Osteoblast (primary cell): Measurements from ENCODE around the gene MRAP2. TPM values are rescaled to one million over a fixed set of nuclear protein-coding genes. Genes with fewer than 3 reads are reported as not detected.
"Not testable (repeated sequence)": the region's sequence is repeated elsewhere in the genome, so short reads cannot be mapped to it uniquely, and the experiment has no call there.

Source experiments
- DNase-seq: peaks from one replicate; pipeline ENCODE4 v3.0.0; 2011; ENCODE audit warnings: low spot score, mixed read lengths; ENCODE audit not compliant: insufficient read length; ENCODE audit errors: missing footprints
- H2AFZ ChIP-seq: 2 replicates; pipeline ENCODE4 v1.6.0; 2011; ENCODE audit warnings: mild to moderate bottlenecking, low read length
- H3K27ac ChIP-seq: 2 replicates; pipeline ENCODE4 v1.5.1; 2011; ENCODE audit warnings: mild to moderate bottlenecking, low read depth, low read length, moderate library complexity
- H3K27me3 ChIP-seq: 2 replicates; pipeline ENCODE4 v1.6.0; 2012; ENCODE audit warnings: mild to moderate bottlenecking, control low read depth, inconsistent platforms, low read length, moderate library complexity; ENCODE audit not compliant: insufficient read depth
- H3K36me3 ChIP-seq: 2 replicates; pipeline ENCODE4 v1.5.1; 2011; ENCODE audit warnings: mild to moderate bottlenecking, low read length, control low read depth, moderate library complexity; ENCODE audit not compliant: insufficient read depth
- H3K4me1 ChIP-seq: 2 replicates; pipeline ENCODE4 v1.5.1; 2011; ENCODE audit warnings: mild to moderate bottlenecking, low read length, control low read depth, moderate library complexity; ENCODE audit not compliant: insufficient read depth
- H3K4me2 ChIP-seq: 2 replicates; pipeline ENCODE4 v1.6.0; 2011; ENCODE audit warnings: mild to moderate bottlenecking, low read length; ENCODE audit not compliant: insufficient read depth
- H3K4me3 ChIP-seq: fragments of 200-600 bp; sonication (generic); 3 replicates; pipeline ENCODE4 v1.5.1; 2012; ENCODE audit warnings: mild to moderate bottlenecking, low read length, inconsistent platforms; ENCODE audit not compliant: insufficient read depth
- H3K79me2 ChIP-seq: 2 replicates; pipeline ENCODE4 v1.6.0; 2012; ENCODE audit warnings: mild to moderate bottlenecking, low read length, control low read depth, inconsistent platforms; ENCODE audit not compliant: insufficient read depth
- H3K9me3 ChIP-seq: 2 replicates; pipeline ENCODE4 v1.5.1; 2011; ENCODE audit warnings: low read depth, low read length, control low read depth
- H4K20me1 ChIP-seq: 2 replicates; pipeline ENCODE4 v1.6.0; 2012; ENCODE audit warnings: mild to moderate bottlenecking, low read length, control low read depth; ENCODE audit not compliant: insufficient read depth
- CTCF ChIP-seq: IDR thresholded peaks from 2 replicates; pipeline ENCODE4 v1.5.1; 2011; ENCODE audit warnings: mild to moderate bottlenecking, low read depth, low read length, moderate library complexity; ENCODE audit errors: extremely low read depth
- total RNA-seq: library from RNA; depleted of rRNA; stranded (reverse); fragments of >200 nt; gene quantifications from 2 replicates; pipeline ENCODE4 v1.2.3, GENCODE V29; 2012

MRAP2 gene
- total RNA-seq, 1 donor: 5.1 TPM

GRCh38 chr6:84028350-84028749 is 5.2 kb upstream of the MRAP2 start:
- Histone ChIP-seq H3K9me3 (no peaks in the 10 kb centered on the region), H3K4me1 (peaks cover 13% of the 10 kb centered on the region), H4K20me1 (no peaks in the 10 kb centered on the region), H3K79me2 (no peaks in the 10 kb centered on the region), H2AFZ (no peak overlapping the region), H3K36me3 (no peaks in the 10 kb centered on the region), H3K27me3 (no peaks in the 10 kb centered on the region), H3K4me3 (no peak overlapping the region), H3K4me2 (no peak overlapping the region), H3K27ac (no peak overlapping the region)
- TF ChIP-seq CTCF: no peak
- DNase-seq: no peak

GRCh38 chr6:84032000-84032399 is 1.6 kb upstream of the MRAP2 start:
- not testable (repeated sequence) for H3K9me3 ChIP-seq, H3K4me2 ChIP-seq, DNase-seq, H4K20me1 ChIP-seq, H3K79me2 ChIP-seq, H3K36me3 ChIP-seq, H3K4me3 ChIP-seq, H3K27me3 ChIP-seq, H3K27ac ChIP-seq, H2AFZ ChIP-seq
- peaks cover 13% of the 10 kb centered on the region for H3K4me1 ChIP-seq

- Histone ChIP-seq H3K79me2 (no peaks in the 10 kb centered on the region), H4K20me1 (no peaks in the 10 kb centered on the region), H3K27me3 (no peaks in the 10 kb centered on the region), H3K4me2 (no peak overlapping the region), H3K4me3 (no peak overlapping the region), H3K4me1 (peaks cover 4% of the 10 kb centered on the region), H3K9me3 (no peaks in the 10 kb centered on the region), H3K27ac (no peak overlapping the region), H3K36me3 (no peaks in the 10 kb centered on the region), H2AFZ (no peak overlapping the region)
- no peak for DNase-seq
- TF ChIP-seq CTCF: no peak
Measured at GRCh38 chr6:84035484-84035883, 1.9 kb downstream of the MRAP2 start.

GRCh38 chr6:84037425-84038089 is 4.0 kb downstream of the MRAP2 start:
- no peaks in the 10 kb centered on the region for H3K36me3 ChIP-seq
- peaks cover 4% of the 10 kb centered on the region for H3K4me1 ChIP-seq
- H3K9me3 ChIP-seq: no peaks in the 10 kb centered on the region
- H3K4me3 ChIP-seq: no peak overlapping the region
- no peaks in the 10 kb centered on the region for H4K20me1 ChIP-seq
- H2AFZ ChIP-seq: no peak overlapping the region
- H3K79me2 ChIP-seq: no peaks in the 10 kb centered on the region
- DNase-seq: no peak
- H3K4me2 ChIP-seq: no peak overlapping the region
- H3K27ac ChIP-seq: no peak overlapping the region
- TF ChIP-seq CTCF: no peak
- H3K27me3 ChIP-seq: no peaks in the 10 kb centered on the region
